Esophagus muscularis mucosa (tissue), 3 donors: Measurements from ENCODE around the gene IGSF21.

Experiments used
- POLR2AphosphoS5 ChIP-seq, 2 donors: sonication (generic); formaldehyde crosslinking; IDR thresholded peaks; one replicate each; pipeline ENCODE4 v1.6.1; 2017; ENCODE audit warnings: antibody characterized with exemption in 2 of 2
- TF ChIP-seq, protein P1 (sequence below), 3 experiments: fragments of 200-600 bp in 2 of 3; fragments of 450-650 bp in 1 of 3; sonication (generic) in 2 of 3; IDR thresholded peaks; one replicate each; pipeline ENCODE4 v1.5.1; 2017 to 2019; ENCODE audit warnings: antibody characterized with exemption in 3 of 3, mild to moderate bottlenecking in 2 of 3, moderate library complexity in 1 of 3

DNA sequence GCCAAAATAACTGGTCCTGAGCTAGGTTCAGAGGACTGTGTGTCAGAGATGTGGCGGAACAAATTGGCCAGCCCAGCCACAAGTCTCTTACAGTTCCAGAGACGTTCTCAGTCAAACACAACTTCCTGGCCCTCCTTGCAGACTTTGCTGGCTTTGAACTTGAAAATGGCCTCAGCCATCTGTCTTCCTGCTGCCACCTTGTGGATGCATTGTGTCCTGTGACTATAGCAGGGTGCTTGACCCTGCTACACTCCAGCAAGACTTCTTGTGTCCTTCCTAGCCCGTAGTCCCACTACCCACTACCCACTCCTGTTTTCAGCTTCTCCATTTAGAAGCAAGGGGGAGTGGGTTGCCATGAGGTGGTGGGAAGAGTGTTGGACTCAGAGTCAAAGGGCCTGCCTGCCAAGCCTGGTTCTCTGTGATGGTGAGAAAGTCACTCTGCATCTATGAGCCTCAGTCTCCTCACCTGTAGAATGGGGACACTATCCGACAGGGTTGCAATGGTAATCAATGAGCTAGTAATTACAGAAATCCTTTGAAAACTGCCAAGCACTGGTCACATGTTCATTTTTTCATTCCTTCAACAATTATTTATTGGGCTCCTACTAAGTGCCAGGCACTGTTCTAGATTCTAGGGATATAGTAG lies 109.9 kb downstream of the IGSF21 start:
- TF ChIP-seq, protein P1, sequence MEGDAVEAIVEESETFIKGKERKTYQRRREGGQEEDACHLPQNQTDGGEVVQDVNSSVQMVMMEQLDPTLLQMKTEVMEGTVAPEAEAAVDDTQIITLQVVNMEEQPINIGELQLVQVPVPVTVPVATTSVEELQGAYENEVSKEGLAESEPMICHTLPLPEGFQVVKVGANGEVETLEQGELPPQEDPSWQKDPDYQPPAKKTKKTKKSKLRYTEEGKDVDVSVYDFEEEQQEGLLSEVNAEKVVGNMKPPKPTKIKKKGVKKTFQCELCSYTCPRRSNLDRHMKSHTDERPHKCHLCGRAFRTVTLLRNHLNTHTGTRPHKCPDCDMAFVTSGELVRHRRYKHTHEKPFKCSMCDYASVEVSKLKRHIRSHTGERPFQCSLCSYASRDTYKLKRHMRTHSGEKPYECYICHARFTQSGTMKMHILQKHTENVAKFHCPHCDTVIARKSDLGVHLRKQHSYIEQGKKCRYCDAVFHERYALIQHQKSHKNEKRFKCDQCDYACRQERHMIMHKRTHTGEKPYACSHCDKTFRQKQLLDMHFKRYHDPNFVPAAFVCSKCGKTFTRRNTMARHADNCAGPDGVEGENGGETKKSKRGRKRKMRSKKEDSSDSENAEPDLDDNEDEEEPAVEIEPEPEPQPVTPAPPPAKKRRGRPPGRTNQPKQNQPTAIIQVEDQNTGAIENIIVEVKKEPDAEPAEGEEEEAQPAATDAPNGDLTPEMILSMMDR (IDR thresholded peaks at IDR 0.05): peak in 1 of 3 experiments; percentile 6
- no peak for TF ChIP-seq POLR2AphosphoS5 (IDR thresholded peaks at IDR 0.05)
